GM12875 (cell line): ENCODE results near the gene CA9.
A peak's percentile ranks its signal among the peaks of the same experiment; 100 is the strongest.

ENCODE experiments used
- H3K4me3 ChIP-seq: one replicate; pipeline ENCODE4 v1.5.1; 2011; ENCODE audit warnings: low read depth, low read length, control low read depth
- CTCF ChIP-seq: IDR thresholded peaks from 2 replicates; pipeline ENCODE4 v1.5.1; 2011; ENCODE audit warnings: low read depth, mild to moderate bottlenecking, control low read depth, inconsistent platforms, low read length, moderate library complexity, borderline replicate concordance; ENCODE audit not compliant: insufficient read depth

Gene CA9

GRCh38 chr9:35650341-35651158 is 23.2 kb upstream of the CA9 start, which contains the start of gene SIT1:
Gene SIT1 (minus strand): TSS chr9:35650931. CDS start chr9:35650853, 78 bp downstream.
- TF ChIP-seq CTCF = no peak
- H3K4me3 ChIP-seq = peak within 1 kb of the TSS; percentile 75

- H3K4me3 ChIP-seq = no peak overlapping the region
Observed at GRCh38 chr9:35651956-35652828, 21.5 kb upstream of the CA9 start.

GRCh38 chr9:35652829-35653209 is 20.9 kb upstream of the CA9 start:
- H3K4me3 ChIP-seq = no peak overlapping the region
- no peak for TF ChIP-seq CTCF

More at GRCh38 chr9:35651956-35652828, 21.5 kb upstream of the CA9 start:
- no peak for TF ChIP-seq CTCF

GRCh38 chr9:35653611-35654010 is 20.1 kb upstream of the CA9 start:
- TF ChIP-seq CTCF = no peak
- no peak overlapping the region for H3K4me3 ChIP-seq

GRCh38 chr9:35656348-35656747 is 17.4 kb upstream of the CA9 start:
- TF ChIP-seq CTCF = no peak
- no peak overlapping the region for H3K4me3 ChIP-seq

GRCh38 chr9:35656831-35657545 is 16.7 kb upstream of the CA9 start:
- no peak overlapping the region for H3K4me3 ChIP-seq
- TF ChIP-seq CTCF = no peak
